K562 (cell line): ENCODE data around the gene TIGIT. TPM values are rescaled to one million over a fixed set of nuclear protein-coding genes. Genes with fewer than 3 reads are reported as not detected.
A peak's percentile ranks its signal among the peaks of the same experiment; 100 is the strongest.

ENCODE experiments used
- ATAC-seq: fragments of 200-7000 bp; cut with Tn5 transposase; 3 replicates; pipeline ENCODE4 v1.9.1; 2020; ENCODE audit warnings: moderate library complexity
- BruUV-seq: library from RNA; stranded (reverse); fragments of 400-500 nt; replicated peaks from 2 replicates; lab custom pipeline; 2021; lab: Mats Ljungman, UMichigan
- CTCF ChIA-PET: fragments of 300-600 bp; formaldehyde crosslinking; extraction: SDS; loops from one replicate; lab custom pipeline; 2021; ENCODE audit warnings: low intra/inter-chr PET ratio; lab: Yijun Ruan, JAX
- POLR2A ChIA-PET: fragments of 300-600, 350-650 bp; sonication (Branson Sonifier 250); formaldehyde crosslinking; extraction: SDS; loops from one replicate; lab custom pipeline; 2021; ENCODE audit warnings: antibody characterized with exemption, inconsistent platforms; lab: Yijun Ruan, JAX
- DNase-seq, 4 experiments: peaks; one replicate each; pipeline versions ENCODE4 v3.0.0 to v3.0.0-alpha.2; 2011 to 2018; ENCODE audit warnings: low spot score in 3 of 4, mixed read lengths in 3 of 4; ENCODE audit errors: extremely low read depth in 1 of 4
- FAIRE-seq: peaks from 2 replicates; lab custom pipeline; 2011; peaks lifted over from hg19 to GRCh38; lab: Jason Lieb, UNC
- H2AFZ ChIP-seq: 2 replicates; pipeline ENCODE4 v1.6.0; 2011; ENCODE audit warnings: low read depth, low read length, control low read depth, inconsistent platforms
- H3K27ac ChIP-seq: fragments of 200-600 bp; 3 replicates; pipeline ENCODE4 v1.8.0; 2011; ENCODE audit warnings: low read depth, mild to moderate bottlenecking, control low read depth, inconsistent platforms, low read length, moderate library complexity, mixed read lengths; ENCODE audit errors: extremely low read depth
- H3K27me3 ChIP-seq, 2 experiments: fragments of 300-600 bp in 1 of 2; 2 replicates in 1 of 2; 3 replicates in 1 of 2; pipeline versions ENCODE4 v1.6.0 to v1.8.0; 2011; ENCODE audit warnings: inconsistent platforms in 2 of 2, low read length in 2 of 2, mild to moderate bottlenecking in 1 of 2, mixed read lengths in 1 of 2, moderate library complexity in 1 of 2; ENCODE audit not compliant: control insufficient read depth in 2 of 2, insufficient read depth in 2 of 2
- H3K36me3 ChIP-seq: fragments of 300-600 bp; 3 replicates; pipeline ENCODE4 v1.8.0; 2011; ENCODE audit warnings: mild to moderate bottlenecking, low read length, inconsistent platforms; ENCODE audit not compliant: control insufficient read depth, insufficient read depth
- H3K4me1 ChIP-seq, 2 experiments: fragments of 200-600 bp in 1 of 2; replicated peaks in 1 of 2; 2 replicates in 1 of 2; 3 replicates in 1 of 2; pipeline versions ENCODE4 v1.5.1 to v1.8.0; 2011; ENCODE audit warnings: inconsistent platforms in 2 of 2, low read length in 2 of 2, mild to moderate bottlenecking in 1 of 2, mixed read lengths in 1 of 2, moderate library complexity in 1 of 2; ENCODE audit not compliant: control insufficient read depth in 2 of 2, insufficient read depth in 2 of 2
- H3K4me2 ChIP-seq: 2 replicates; pipeline ENCODE4 v1.6.1; 2011; ENCODE audit warnings: low read length, control low read depth, inconsistent platforms, mixed read lengths; ENCODE audit not compliant: insufficient read depth
- H3K4me3 ChIP-seq: fragments of 200-600 bp; sonication (generic), shearing (Covaris generic); 2 replicates; pipeline ENCODE4 v1.5.1; 2016; ENCODE audit warnings: control low read depth, inconsistent platforms
- H3K79me2 ChIP-seq: fragments of 200-600 bp; 3 replicates; pipeline ENCODE4 v1.8.0; 2011; ENCODE audit warnings: low read length, inconsistent platforms; ENCODE audit not compliant: control insufficient read depth, insufficient read depth
- H3K9ac ChIP-seq, 2 experiments: 2 replicates each; pipeline versions ENCODE4 v1.6.0 to v1.6.1; 2011; ENCODE audit warnings: low read depth in 2 of 2, low read length in 2 of 2, control low read depth in 1 of 2, inconsistent platforms in 1 of 2, mild to moderate bottlenecking in 1 of 2, mixed read lengths in 1 of 2; ENCODE audit not compliant: insufficient read depth in 1 of 2
- H3K9me1 ChIP-seq: one replicate; pipeline ENCODE4 v1.6.0; 2011; ENCODE audit warnings: inconsistent platforms, mild to moderate bottlenecking, low read length, moderate library complexity; ENCODE audit not compliant: control insufficient read depth, insufficient read depth
- H3K9me3 ChIP-seq: replicated peaks from 2 replicates; pipeline ENCODE4 v1.5.1; 2011; ENCODE audit warnings: low read depth, low read length, inconsistent platforms; ENCODE audit not compliant: control insufficient read depth, insufficient read depth
- H4K20me1 ChIP-seq: replicated peaks from 2 replicates; pipeline ENCODE4 v1.6.1; 2011; ENCODE audit warnings: low read length, inconsistent platforms, mixed read lengths; ENCODE audit not compliant: control insufficient read depth, insufficient read depth
- CTCF ChIP-seq, 3 experiments: IDR thresholded peaks in 2 of 3; conservative IDR thresholded peaks in 1 of 3; 2 replicates each; pipeline ENCODE4 v1.5.1; 2011 to 2012; ENCODE audit warnings: low read length in 3 of 3, mild to moderate bottlenecking in 3 of 3, control low read depth in 2 of 3, improper control_type of control experiment in 1 of 3, inconsistent platforms in 1 of 3, low read depth in 1 of 3, mixed read lengths in 1 of 3, moderate library complexity in 1 of 3; ENCODE audit not compliant: insufficient read depth in 2 of 3
- GABPA ChIP-seq: fragments of 200-800 bp; sonication (Bioruptor generic); conservative IDR thresholded peaks from 2 replicates; pipeline ENCODE4 v1.6.1; 2016; ENCODE audit warnings: low read depth, missing genetic modification characterization, missing compliant biosample characterization
- GABPB1 ChIP-seq: sonication (generic); formaldehyde crosslinking; IDR thresholded peaks from 2 replicates; pipeline ENCODE4 v1.8.0; 2022; ENCODE audit warnings: mild to moderate bottlenecking, missing genetic modification reagents
- JUNB ChIP-seq: fragments of 450-650 bp; formaldehyde crosslinking; conservative IDR thresholded peaks from 2 replicates; pipeline ENCODE4 v1.4.0; 2020; ENCODE audit warnings: mild to moderate bottlenecking
- RAD21 ChIP-seq, 2 experiments: fragments of 250-450 bp in 1 of 2; fragments of 450-650 bp in 1 of 2; sonication (Bioruptor Pico) in 1 of 2; formaldehyde crosslinking in 1 of 2; IDR thresholded peaks in 1 of 2; conservative IDR thresholded peaks in 1 of 2; 2 replicates each; pipeline versions ENCODE4 v1.4.0 to v1.8.0; 2020 to 2022; ENCODE audit warnings: mild to moderate bottlenecking in 2 of 2, moderate library complexity in 1 of 2
- TRIM24 ChIP-seq, 2 experiments: fragments of 450-650 bp; IDR thresholded peaks; 2 replicates each; pipeline ENCODE4 v1.6.1; 2016
- YY1 ChIP-seq, 3 experiments: IDR thresholded peaks; 2 replicates each; pipeline ENCODE4 v1.6.1; 2011; ENCODE audit warnings: low read length in 2 of 3, mild to moderate bottlenecking in 2 of 3, moderate library complexity in 2 of 3, borderline replicate concordance in 1 of 3, control low read depth in 1 of 3, low read depth in 1 of 3; ENCODE audit not compliant: insufficient read depth in 3 of 3, insufficient replicate concordance in 2 of 3, control insufficient read depth in 1 of 3, insufficient read length in 1 of 3; ENCODE audit errors: extremely low read depth in 1 of 3
- WGBS: fragments of 100-300 bp; shearing (Covaris generic); methylation state at CpG from one replicate; pipeline ENCODE4 v1.1.6; 2016; ENCODE audit warnings: low coverage, mixed read lengths; ENCODE audit not compliant: insufficient coverage; ENCODE audit errors: missing lambda C conversion rate; 5-methylcytosine and 5-hydroxymethylcytosine counted together
- in situ Hi-C: fragments of 300-500 bp; cut with MboI; formaldehyde crosslinking; loops from 4 replicates; pipeline ENCODE4 v1.15.0; 2018; ENCODE audit warnings: inconsistent platforms, mixed read lengths
- intact Hi-C: fragments of 100-400 bp; cut with micrococcal nuclease; formaldehyde crosslinking; loops from 2 replicates; pipeline ENCODE4 v1.14.2; 2022
- polyA plus RNA-seq, 8 experiments: library from polyadenylated mRNA; depleted of rRNA in 4 of 8; stranded (reverse) in 5 of 8; unstranded in 3 of 8; fragments of >200 nt; fragmentation: Nextera tagmentation in 2 of 8; fragmentation: Illumina TruSeq in 1 of 8; extraction: Ambion mirVana in 2 of 8; extraction: Trizol in 1 of 8; gene quantifications; 2 replicates each; pipeline versions ENCODE4 v1.2.1 to v1.2.3, GENCODE V29; 2011 to 2014; ENCODE audit warnings: inconsistent platforms in 1 of 8, missing spikeins in 1 of 8
- total RNA-seq, 7 experiments: library from RNA; depleted of rRNA in 6 of 7; stranded (reverse); fragments of >200 nt in 6 of 7; fragmentation: Illumina TruSeq in 2 of 7; extraction: Trizol in 2 of 7; gene quantifications; 2 replicates each; pipeline versions ENCODE4 v1.2.1 to v1.2.3, GENCODE V29; 2011 to 2021; ENCODE audit warnings: low replicate concordance in 1 of 7
- TF ChIP-seq, protein P1 (sequence below): sonication (generic); formaldehyde crosslinking; IDR thresholded peaks from 2 replicates; pipeline ENCODE4 v1.8.1; 2023; ENCODE audit warnings: mild to moderate bottlenecking, missing genetic modification reagents
- TF ChIP-seq, protein P2 (sequence below): fragments of 250-450 bp; sonication (Bioruptor Pico); IDR thresholded peaks from 2 replicates; pipeline ENCODE4 v1.4.0; 2020; ENCODE audit warnings: mild to moderate bottlenecking, moderate library complexity

TIGIT gene
- total and polyA plus RNA-seq, 9 of the 15 experiments (the other 6 are each of a cell fraction or from before 2014, with no cell fraction given): 0.11 TPM; not detected in 8

DNA sequence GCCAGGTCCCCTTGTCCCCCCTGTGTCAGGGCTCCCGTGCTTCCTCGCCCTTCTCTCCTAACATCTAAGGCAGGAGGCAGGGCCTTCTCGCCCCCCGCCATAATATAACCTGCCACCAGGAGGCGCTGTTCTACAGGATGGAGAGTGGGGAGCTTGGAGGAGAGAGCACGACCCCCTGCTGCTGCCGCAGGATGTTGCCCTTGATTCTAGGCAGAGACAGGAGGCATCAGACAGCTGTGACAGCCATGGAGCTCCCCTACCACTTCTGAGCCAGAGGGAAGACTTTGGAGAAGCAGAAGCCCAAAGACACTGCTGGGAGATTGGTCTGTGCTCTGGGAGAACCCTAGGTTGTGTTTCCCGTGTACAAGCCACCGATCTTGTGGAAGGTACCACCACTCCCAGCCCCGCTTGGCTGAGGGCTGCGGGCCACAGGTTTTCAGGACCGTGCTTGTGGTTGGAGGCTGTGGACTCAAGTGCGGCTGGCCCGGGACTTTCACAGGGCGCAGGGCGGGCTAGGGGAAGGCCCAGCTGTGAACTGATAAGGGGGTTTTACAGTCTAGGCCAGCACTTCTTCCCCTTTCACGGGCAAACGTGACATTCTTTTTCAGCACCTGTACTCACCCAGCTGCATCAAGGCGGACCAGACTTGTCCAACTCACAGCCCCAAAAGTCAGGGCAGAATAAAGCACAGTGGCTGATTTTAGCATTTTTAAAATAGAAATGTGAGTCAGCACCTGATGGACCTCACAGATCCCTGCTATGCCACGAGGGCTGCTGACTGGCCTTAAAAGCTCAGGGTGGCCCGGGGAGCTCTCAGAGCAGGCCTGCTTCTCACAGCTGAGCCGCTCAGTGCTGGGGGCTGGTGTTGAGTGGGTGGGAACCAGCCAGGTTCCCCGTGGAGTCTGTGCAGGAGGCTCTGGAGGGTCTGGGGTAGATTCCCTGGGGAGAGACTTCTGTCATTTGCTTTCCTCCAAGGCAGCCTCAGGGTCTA, 2.6 kb upstream of the TIGIT start:
- ATAC-seq: peak; percentile 94
- Histone ChIP-seq H3K9ac (no peak overlapping the region; a peak in 1 of 4 replicates), H3K27ac (no peak overlapping the region), H4K20me1 (no peaks in the 10 kb centered on the region), H3K79me2 (no peaks in the 10 kb centered on the region), H3K4me1 (peaks cover 0 to 10% of the 10 kb centered on the region in 2 experiments; a peak in 2 of 5 replicates), H3K4me3 (no peak overlapping the region), H3K4me2 (0 out of 2 replicates have a peak overlapping the region, but pooled peaks have one; percentile 11), H3K27me3 (no peaks in the 10 kb centered on the region), H3K36me3 (no peaks in the 10 kb centered on the region), H3K9me1 (no peaks in the 10 kb centered on the region), H2AFZ (peak overlapping the region; percentile 19; the same call in 1 of the 2 replicates), H3K9me3 (no peaks in the 10 kb centered on the region)
- 6% methylated on average over 17 of the region's 23 CpGs for WGBS
- intact Hi-C loops: no loop called here
- BruUV-seq: no TSS peak
- no peak for FAIRE-seq
- DNase-seq: peak; percentile 65 to 74 (median 70)
- ChIA-PET POLR2A (no interaction called here), CTCF (interaction anchor here (1.0 kb wide), 1 partner anchor 1528 kb away, joined by 3 read pairs; no protein-coding TSS in a partner anchor)
- in situ Hi-C loops: no loop called here
- TF ChIP-seq, protein P1, sequence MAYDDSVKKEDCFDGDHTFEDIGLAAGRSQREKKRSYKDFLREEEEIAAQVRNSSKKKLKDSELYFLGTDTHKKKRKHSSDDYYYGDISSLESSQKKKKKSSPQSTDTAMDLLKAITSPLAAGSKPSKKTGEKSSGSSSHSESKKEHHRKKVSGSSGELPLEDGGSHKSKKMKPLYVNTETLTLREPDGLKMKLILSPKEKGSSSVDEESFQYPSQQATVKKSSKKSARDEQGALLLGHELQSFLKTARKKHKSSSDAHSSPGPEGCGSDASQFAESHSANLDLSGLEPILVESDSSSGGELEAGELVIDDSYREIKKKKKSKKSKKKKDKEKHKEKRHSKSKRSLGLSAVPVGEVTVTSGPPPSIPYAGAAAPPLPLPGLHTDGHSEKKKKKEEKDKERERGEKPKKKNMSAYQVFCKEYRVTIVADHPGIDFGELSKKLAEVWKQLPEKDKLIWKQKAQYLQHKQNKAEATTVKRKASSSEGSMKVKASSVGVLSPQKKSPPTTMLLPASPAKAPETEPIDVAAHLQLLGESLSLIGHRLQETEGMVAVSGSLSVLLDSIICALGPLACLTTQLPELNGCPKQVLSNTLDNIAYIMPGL (CRISPR knock-in tag): no peak
- peak in 1 of 3 experiments; percentile 41 for TF ChIP-seq YY1 (IDR thresholded peaks at IDR 0.05; ENCODE audit: borderline replicate concordance in 1 of 3, control insufficient read depth in 1 of 3, extremely low read depth in 1 of 3, insufficient read depth in 3 of 3, insufficient read length in 1 of 3, insufficient replicate concordance in 2 of 3, low read depth in 1 of 3, low read length in 2 of 3)
- TF ChIP-seq TRIM24 (IDR thresholded peaks at IDR 0.05): no peak
- peak; percentile 77; the same call in 1 of the 2 replicates for TF ChIP-seq GABPB1
- no peak for TF ChIP-seq JUNB (CRISPR knock-in tag)
- peak; percentile 67 to 88 (median 76) for TF ChIP-seq CTCF (IDR thresholded peaks at IDR 0.05 in 2 of 3, conservative IDR thresholded peaks at IDR 0.05 in 1 of 3; ENCODE audit: insufficient read depth in 2 of 3, low read depth in 1 of 3, low read length in 3 of 3)
- peak; percentile 17 to 62; a peak in 3 of 4 replicates for TF ChIP-seq RAD21 (CRISPR knock-in tag; conservative IDR thresholded peaks at IDR 0.05 in 1 of 2, IDR thresholded peaks at IDR 0.05 in 1 of 2)
- TF ChIP-seq, protein P2, sequence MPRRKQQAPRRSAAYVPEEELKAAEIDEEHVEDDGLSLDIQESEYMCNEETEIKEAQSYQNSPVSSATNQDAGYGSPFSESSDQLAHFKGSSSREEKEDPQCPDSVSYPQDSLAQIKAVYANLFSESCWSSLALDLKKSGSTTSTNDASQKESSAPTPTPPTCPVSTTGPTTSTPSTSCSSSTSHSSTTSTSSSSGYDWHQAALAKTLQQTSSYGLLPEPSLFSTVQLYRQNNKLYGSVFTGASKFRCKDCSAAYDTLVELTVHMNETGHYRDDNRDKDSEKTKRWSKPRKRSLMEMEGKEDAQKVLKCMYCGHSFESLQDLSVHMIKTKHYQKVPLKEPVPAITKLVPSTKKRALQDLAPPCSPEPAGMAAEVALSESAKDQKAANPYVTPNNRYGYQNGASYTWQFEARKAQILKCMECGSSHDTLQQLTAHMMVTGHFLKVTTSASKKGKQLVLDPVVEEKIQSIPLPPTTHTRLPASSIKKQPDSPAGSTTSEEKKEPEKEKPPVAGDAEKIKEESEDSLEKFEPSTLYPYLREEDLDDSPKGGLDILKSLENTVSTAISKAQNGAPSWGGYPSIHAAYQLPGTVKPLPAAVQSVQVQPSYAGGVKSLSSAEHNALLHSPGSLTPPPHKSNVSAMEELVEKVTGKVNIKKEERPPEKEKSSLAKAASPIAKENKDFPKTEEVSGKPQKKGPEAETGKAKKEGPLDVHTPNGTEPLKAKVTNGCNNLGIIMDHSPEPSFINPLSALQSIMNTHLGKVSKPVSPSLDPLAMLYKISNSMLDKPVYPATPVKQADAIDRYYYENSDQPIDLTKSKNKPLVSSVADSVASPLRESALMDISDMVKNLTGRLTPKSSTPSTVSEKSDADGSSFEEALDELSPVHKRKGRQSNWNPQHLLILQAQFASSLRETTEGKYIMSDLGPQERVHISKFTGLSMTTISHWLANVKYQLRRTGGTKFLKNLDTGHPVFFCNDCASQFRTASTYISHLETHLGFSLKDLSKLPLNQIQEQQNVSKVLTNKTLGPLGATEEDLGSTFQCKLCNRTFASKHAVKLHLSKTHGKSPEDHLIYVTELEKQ (CRISPR knock-in tag): no peak
- peak; percentile 67 for TF ChIP-seq GABPA (tag)
